Measurements from ENCODE around the gene GAB3. TPM values are rescaled to one million over a fixed set of nuclear protein-coding genes. Genes with fewer than 3 reads are reported as not detected.

Gene GAB3
- total RNA-seq, 1 experiment from 2014 or later: not detected

GRCh38 chrX:154758696-154759095, 7.8 kb upstream of the GAB3 start:
- DNase-seq (ENCODE audit: low spot score): no peak
- in situ Hi-C loops (cut with HindIII; ENCODE audit: low sequenced_read_pairs): no loop called here

GRCh38 chrX:154751669-154752271, 893 bp upstream of the GAB3 start:
- DNase-seq (ENCODE audit: low spot score): no peak

GRCh38 chrX:154751203-154751668, 359 bp upstream of the GAB3 start:
- DNase-seq (ENCODE audit: low spot score): no peak
- in situ Hi-C loops (cut with HindIII; ENCODE audit: low sequenced_read_pairs): no loop called here

More at GRCh38 chrX:154751669-154752271, 893 bp upstream of the GAB3 start:
- in situ Hi-C loops (cut with HindIII; ENCODE audit: low sequenced_read_pairs): no loop called here

GRCh38 chrX:154749856-154750255, 1.0 kb downstream of the GAB3 start:
- in situ Hi-C loops (cut with HindIII; ENCODE audit: low sequenced_read_pairs): no loop called here
- DNase-seq (ENCODE audit: low spot score): no peak

GRCh38 chrX:154748712-154749339, 2.1 kb downstream of the GAB3 start:
- in situ Hi-C loops (cut with HindIII; ENCODE audit: low sequenced_read_pairs): no loop called here
- DNase-seq (ENCODE audit: low spot score): peak; percentile 44

- no peak for DNase-seq (ENCODE audit: low spot score)
- in situ Hi-C loops (cut with HindIII; ENCODE audit: low sequenced_read_pairs): no loop called here
These were observed 8.3 kb downstream of the GAB3 start for GRCh38 chrX:154742613-154743012.

GRCh38 chrX:154739952-154740465, 10.9 kb downstream of the GAB3 start:
- DNase-seq (ENCODE audit: low spot score): no peak
- in situ Hi-C loops (cut with HindIII; ENCODE audit: low sequenced_read_pairs): no loop called here

- in situ Hi-C loops (cut with HindIII; ENCODE audit: low sequenced_read_pairs): no loop called here
These were observed 12.7 kb downstream of the GAB3 start for GRCh38 chrX:154738011-154738738.

GRCh38 chrX:154737136-154737535, 13.7 kb downstream of the GAB3 start:
- in situ Hi-C loops (cut with HindIII; ENCODE audit: low sequenced_read_pairs): no loop called here
- DNase-seq (ENCODE audit: low spot score): no peak

More at GRCh38 chrX:154738011-154738738, 12.7 kb downstream of the GAB3 start:
- no peak for DNase-seq (ENCODE audit: low spot score)

- in situ Hi-C loops (cut with HindIII; ENCODE audit: low sequenced_read_pairs): no loop called here
- DNase-seq (ENCODE audit: low spot score): no peak
These were observed 15.0 kb downstream of the GAB3 start for GRCh38 chrX:154735695-154736393.

- peak; percentile 13 for DNase-seq (ENCODE audit: low spot score)
- in situ Hi-C loops (cut with HindIII; ENCODE audit: low sequenced_read_pairs): no loop called here
These were observed 16.7 kb downstream of the GAB3 start for GRCh38 chrX:154734061-154734781.

- in situ Hi-C loops (cut with HindIII; ENCODE audit: low sequenced_read_pairs): no loop called here
- DNase-seq (ENCODE audit: low spot score): no peak
These were observed 17.8 kb downstream of the GAB3 start for GRCh38 chrX:154733066-154733425.

GRCh38 chrX:154732421-154733065, 18.3 kb downstream of the GAB3 start:
- no peak for DNase-seq (ENCODE audit: low spot score)
- in situ Hi-C loops (cut with HindIII; ENCODE audit: low sequenced_read_pairs): no loop called here

GRCh38 chrX:154731881-154732280, 19.0 kb downstream of the GAB3 start:
- in situ Hi-C loops (cut with HindIII; ENCODE audit: low sequenced_read_pairs): no loop called here

GRCh38 chrX:154731184-154731583, 19.7 kb downstream of the GAB3 start:
- no peak for DNase-seq (ENCODE audit: low spot score)
- in situ Hi-C loops (cut with HindIII; ENCODE audit: low sequenced_read_pairs): no loop called here

More at GRCh38 chrX:154731881-154732280, 19.0 kb downstream of the GAB3 start:
- no peak for DNase-seq (ENCODE audit: low spot score)

GRCh38 chrX:154730253-154730891, 20.5 kb downstream of the GAB3 start:
- in situ Hi-C loops (cut with HindIII; ENCODE audit: low sequenced_read_pairs): no loop called here
- DNase-seq (ENCODE audit: low spot score): no peak

GRCh38 chrX:154729439-154729838, 21.4 kb downstream of the GAB3 start:
- DNase-seq (ENCODE audit: low spot score): no peak
- in situ Hi-C loops (cut with HindIII; ENCODE audit: low sequenced_read_pairs): no loop called here

Measured in G401 (cell line).